HG03159 (cell line): ENCODE data around the gene MOV10.
A peak's percentile ranks its signal among the peaks of the same experiment; 100 is the strongest.
"Not testable (repeated sequence)": the region's sequence is repeated elsewhere in the genome, so short reads cannot be mapped to it uniquely, and the experiment has no call there.

Experiments used
- ATAC-seq: cut with Tn5 transposase; IDR thresholded peaks from one replicate; pipeline ENCODE4 v1.9.1; 2021; ENCODE audit warnings: mild to moderate bottlenecking, moderate library complexity; ENCODE audit not compliant: unreplicated experiment

Gene MOV10, protein sequence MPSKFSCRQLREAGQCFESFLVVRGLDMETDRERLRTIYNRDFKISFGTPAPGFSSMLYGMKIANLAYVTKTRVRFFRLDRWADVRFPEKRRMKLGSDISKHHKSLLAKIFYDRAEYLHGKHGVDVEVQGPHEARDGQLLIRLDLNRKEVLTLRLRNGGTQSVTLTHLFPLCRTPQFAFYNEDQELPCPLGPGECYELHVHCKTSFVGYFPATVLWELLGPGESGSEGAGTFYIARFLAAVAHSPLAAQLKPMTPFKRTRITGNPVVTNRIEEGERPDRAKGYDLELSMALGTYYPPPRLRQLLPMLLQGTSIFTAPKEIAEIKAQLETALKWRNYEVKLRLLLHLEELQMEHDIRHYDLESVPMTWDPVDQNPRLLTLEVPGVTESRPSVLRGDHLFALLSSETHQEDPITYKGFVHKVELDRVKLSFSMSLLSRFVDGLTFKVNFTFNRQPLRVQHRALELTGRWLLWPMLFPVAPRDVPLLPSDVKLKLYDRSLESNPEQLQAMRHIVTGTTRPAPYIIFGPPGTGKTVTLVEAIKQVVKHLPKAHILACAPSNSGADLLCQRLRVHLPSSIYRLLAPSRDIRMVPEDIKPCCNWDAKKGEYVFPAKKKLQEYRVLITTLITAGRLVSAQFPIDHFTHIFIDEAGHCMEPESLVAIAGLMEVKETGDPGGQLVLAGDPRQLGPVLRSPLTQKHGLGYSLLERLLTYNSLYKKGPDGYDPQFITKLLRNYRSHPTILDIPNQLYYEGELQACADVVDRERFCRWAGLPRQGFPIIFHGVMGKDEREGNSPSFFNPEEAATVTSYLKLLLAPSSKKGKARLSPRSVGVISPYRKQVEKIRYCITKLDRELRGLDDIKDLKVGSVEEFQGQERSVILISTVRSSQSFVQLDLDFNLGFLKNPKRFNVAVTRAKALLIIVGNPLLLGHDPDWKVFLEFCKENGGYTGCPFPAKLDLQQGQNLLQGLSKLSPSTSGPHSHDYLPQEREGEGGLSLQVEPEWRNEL

DNA sequence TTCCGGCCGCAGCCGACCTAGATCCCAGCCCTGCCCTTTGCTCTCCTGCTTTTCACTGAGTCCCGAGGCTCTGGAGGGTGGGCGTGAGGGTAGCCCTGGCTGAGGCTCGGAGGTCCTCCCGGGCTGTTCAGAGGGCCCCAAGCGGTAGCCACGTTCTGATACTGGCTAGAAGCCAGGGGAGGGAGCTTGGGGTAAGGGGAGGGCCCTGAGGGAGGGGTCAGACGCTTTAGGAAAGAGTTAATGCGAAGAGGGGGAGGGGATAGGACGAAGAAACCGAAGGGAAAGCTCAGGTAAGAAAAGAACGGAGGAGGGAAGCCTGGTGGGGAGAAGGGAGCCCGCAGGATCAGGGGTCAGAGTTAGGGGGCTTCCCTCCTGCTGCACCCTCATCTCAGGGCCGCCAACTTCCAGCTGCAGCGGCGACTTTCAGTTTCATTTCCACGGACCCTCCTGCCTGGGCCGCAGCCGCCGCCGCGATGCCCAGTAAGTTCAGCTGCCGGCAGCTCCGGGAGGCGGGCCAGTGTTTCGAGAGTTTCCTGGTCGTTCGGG is at the start of gene MOV10:
MOV10 (plus strand) TSS at position 220 of the 546 bp plus-strand sequence; CDS start at position 474, 254 bp downstream.
- peak; percentile 62 for ATAC-seq

DNA sequence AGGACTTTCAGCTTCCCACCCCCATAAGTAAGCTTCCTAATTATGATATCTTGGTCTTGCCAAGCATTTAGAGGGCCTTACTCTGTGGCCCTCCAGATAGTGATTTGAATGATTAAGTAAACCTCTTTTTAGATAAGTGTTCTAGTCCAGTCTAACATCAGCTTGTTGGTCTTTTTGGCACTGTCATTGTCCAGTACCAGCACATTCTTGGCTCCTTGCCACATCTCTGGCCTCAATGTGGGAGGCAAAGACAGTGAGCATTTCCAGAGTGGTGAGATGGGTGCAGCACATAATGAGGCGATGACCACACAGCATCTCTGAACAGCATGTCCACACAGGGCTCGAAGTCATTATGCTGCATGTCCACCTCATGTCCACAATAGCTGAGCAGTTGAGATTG is 48.8 kb upstream of the MOV10 start:
- no peak for ATAC-seq

DNA sequence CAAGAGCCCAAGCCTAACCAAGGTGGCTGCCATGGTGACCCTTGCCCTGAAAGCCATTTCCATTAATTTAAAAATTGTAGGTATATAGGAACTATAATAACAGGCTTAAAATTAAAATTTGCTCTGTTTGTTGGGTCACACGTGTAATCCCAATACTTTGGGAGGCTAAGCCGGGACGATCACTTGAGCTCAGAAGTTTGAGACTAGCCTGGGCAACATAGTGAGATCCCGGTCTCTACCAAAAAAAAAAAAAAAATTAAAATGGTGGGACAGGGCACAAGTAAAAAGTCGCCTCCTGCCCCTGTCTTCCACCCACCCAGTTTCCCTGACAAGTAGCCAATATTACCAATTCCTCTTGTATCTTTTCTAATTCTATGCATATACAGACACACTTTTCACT is 48.3 kb upstream of the MOV10 start:
- ATAC-seq: no peak

DNA sequence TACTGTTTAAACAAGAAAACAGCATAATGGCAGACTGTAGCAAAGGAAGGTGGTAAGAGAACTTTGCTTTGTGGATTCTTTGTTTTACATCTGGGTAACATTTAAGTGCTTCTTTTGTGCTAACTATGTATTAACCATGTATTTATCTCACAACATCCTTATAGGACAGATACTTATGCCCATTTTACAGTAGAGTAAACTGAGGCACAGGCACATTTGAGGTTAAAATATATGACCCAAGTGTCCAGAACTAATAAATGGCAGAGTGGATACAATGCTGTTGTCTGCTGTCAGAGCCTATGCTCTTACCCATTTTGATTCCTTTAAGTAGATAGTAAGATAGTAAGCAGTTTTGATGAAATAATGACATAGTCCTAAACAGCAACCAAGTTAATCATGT is 47.6 kb upstream of the MOV10 start:
- no peak for ATAC-seq

DNA sequence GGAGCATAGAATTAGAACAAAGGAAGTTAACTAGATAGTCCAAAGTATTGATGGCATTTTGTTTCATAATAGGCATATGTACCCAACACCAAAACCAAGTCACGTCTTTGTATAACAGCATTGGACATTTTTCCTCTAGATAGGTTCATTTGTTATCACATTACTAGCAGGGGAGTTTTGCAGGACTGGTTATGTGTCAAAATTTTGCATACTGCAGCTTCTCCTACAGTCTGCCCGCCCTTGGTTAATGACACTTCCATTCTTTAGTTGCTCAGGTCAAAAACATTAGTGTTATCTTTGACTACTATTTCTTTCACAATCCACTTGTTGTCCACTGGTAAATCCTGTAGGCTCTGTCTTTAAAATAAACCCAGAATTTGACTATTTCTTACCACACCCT is 45.9 kb upstream of the MOV10 start:
- no peak for ATAC-seq

DNA sequence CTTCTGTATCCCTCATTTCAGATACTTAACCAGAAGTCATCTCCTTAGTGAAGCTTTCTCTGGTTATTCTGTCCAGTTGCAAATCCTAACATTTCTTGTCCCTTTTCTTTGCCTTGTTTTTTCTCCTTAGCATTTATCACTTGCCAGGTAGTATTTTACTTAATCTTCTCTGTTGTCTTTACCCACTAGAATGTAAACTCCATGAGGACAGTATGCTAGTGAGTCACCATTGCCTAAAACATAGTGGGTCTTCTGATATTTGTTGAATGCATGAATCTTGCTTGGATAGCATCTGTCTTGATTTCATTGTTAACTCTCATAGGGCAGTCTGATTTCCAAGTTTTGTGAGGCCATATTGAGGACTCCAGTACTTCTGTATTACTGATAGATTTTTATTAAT is 45.2 kb upstream of the MOV10 start:
- ATAC-seq: no peak

DNA sequence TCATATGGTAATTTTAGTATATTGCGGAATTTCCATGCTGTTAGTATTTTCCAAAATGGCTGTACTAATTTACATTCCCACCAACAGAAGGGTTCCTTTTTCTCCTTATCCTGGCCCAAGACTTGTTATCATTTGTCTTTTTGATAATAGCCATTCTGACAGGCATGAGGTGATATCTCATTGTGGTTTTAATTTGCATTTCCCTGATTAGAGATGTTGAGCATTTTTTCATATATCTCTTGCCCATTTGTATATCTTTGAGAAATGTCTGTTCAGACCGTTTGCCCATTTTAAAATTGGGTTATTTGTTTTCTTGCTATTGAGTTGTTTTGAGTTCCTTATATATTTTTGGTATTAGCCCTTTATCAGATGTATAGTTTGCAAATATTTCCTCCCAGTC is 40.8 kb upstream of the MOV10 start:
- ATAC-seq: no peak

DNA sequence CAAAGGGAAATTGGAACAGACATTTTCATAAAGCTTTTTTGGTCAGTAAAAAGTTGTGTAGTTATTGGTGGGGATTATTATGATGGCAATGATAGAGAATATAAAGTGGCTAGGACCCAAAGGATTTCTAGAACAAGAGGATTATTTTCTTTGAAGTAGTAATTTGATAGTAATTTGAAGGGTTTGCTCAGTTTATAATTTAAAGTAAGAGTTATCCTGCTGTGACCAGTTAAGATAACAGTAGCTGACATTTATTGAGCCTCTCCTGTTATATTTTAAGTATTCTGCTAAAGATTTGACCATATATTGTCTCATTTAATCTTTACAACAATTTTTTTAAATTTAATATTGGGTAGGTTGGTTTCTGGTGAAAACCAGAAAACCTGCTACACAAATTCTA is 40.1 kb upstream of the MOV10 start:
- ATAC-seq: no peak

DNA sequence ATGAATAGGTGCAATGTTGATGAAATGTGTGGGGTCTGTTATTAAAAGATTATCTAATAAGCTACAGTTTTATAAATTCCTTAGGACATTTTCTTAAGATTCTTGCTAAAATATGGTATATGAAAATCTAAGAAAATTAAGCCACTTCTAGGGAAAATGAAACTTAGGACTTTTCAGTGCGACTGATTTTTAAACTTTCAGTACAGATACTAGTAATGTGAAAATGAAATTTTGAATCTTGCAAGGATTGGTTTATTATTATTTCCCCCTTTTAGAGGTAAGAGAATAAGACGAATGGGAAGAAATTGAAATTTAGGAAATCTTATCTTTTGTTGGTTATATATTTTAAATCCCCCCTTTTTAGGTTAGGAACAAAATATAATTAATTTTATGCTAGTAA is 38.4 kb upstream of the MOV10 start:
- ATAC-seq: no peak

DNA sequence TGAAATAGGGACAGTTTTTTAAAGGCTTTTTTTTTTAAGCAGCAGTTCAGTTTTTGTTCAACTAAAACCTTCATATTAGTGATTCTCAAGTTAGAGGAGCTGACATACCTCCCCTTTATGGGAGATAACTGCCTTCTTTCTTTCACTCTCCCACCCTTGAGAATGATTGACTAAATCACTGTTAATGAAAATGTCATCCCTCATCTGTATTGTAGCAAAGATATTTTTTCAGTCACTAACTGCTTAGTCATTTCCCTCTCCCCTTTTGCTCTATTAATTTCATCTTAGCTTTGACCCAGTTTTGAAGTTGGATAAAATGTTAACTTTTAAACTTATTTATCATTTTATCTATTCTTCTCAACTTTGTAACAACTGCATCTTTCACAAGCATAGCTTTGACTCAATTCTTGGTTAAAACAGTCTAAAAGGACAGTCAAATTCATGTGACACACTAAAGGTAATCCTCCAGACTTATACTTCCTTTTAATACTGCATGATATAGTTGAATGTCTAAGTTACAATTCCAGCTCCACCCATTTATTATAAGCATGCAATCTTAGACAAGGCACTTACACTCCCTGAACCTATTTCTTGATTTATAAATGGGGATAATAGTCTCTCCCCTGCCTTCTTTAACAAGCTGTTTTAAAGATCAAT is 37.7 kb upstream of the MOV10 start:
- ATAC-seq: no peak

DNA sequence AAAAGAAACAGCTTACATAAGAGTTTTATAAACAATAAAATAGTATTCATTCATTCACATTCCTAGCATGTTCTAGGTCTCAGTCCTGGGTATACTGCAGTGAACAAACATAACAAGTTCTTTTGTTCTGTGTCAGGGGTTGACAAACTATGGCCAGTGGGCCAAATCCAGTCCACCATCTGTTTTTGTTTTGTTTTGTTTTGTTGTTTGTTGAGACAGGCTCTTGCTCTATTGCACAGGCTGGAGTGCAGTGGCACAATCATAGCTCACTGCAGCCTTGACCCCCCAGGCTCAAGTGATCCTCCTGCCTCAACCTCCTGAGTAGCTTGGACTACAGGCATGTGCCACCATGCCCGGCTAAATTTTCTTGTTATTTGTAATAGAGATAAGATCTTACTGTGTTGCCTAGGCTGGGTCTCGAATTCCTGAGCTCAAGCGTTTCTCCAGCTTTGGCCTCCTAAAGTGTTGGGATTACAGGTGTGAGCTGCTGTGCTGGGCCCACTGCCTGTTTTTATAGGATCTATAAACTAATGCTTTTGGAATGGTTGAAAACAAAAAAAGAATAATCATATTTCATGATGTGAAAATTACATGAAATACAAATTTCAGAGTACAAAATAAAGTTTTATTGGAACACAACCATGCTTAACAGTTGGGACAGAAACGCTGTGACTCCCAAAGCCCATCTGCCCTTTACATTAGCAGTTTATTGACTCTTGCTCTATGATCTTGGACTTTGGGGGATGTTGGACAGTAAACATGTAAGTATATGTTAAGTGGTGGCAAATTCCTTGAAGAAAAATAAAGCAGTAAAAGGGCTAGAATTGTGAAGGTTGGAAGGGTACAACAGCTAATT is 37.0 kb upstream of the MOV10 start:
- ATAC-seq: no peak

DNA sequence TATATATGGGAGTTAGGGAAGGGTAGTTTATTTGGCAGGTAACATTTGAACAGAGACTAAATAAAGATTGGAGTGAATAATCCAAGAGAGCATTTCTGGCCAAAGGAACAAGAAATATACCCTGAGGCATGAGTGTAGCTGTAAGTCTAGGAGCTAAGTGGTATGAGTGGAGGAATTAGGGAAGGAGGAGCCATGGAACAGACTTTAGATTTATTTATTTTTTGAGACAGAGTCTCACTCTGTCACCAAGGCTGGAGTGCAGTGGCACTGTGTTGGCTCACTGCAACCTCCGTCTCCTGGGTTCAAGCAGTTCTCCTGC is 36.4 kb upstream of the MOV10 start:
- ATAC-seq: no peak

DNA sequence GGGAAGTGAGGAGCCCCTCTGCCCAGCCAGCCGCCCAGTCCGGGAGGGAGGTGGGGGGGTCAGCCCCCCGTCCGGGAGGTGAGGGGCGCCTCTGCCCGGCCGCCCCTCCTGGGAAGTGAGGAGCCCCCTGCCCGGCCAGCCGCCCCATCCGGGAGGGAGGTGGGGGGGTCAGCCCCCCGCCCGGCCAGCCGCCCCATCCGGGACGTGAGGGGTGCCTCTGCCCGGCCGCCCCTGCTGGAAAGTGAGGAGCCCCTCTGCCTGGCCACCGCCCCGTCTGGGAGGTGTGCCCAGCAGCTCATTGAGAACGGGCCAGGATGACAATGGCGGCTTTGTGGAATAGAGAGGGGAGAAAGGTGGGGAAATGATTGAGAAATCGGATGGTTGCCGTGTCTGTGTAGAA is 34.0 kb upstream of the MOV10 start:
- ATAC-seq: not testable (repeated sequence)

DNA sequence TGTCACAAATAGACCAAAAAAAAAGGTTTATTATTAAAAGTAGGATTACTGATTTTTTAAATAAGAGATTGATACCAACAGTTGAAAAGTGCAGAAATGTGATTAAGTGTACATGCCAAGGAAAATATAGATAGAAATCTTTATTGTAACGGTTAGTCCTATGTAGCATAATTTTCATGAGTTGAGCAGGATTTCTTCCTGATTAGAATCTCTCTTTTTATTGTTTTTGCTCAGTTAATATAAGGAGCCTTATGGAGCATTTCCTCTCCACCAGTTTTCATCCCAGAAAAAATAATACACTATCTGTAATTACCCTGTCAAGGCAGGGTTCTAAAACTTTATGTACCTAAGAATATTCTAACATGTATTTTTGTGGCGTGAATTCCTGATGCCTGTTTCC is 31.4 kb upstream of the MOV10 start:
- no peak for ATAC-seq

DNA sequence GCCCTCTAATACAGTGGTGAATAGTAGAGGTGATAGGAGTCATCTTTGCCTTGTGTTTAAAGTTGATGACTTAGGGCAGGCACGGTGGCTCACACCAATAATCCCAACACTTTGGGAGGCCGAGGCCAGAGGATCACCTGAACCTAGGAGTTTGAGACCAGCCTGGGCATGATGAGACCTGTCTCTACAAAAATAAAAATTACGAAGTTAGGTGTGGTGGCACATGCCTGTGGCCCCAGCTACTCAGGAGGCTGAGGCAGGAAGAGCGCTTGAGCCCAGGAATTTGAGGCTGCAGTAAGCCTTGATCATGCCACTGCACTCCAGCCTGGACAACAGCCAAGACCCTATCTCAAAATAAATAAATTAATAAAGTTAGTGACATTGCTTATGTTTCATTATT is 28.2 kb upstream of the MOV10 start:
- ATAC-seq: no peak

DNA sequence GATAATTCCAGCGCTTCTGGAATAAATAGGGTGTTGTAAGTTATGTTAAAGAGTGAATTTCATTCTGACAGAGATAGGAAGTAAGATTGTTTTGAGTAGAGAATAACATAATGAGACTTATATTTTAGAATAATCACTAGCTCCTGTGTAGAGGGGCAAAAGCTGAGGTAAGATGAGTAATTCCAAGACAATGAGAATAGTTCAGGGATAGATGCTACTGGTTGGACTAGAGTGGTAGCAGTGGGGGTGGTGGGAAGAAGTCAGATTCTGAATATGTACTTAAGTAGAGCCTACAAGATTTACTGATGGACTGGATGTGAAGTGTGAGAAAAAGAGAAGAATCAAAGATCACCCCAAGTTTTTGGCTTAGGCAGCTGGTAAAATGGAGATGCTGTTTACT is 23.3 kb upstream of the MOV10 start:
- ATAC-seq: no peak

DNA sequence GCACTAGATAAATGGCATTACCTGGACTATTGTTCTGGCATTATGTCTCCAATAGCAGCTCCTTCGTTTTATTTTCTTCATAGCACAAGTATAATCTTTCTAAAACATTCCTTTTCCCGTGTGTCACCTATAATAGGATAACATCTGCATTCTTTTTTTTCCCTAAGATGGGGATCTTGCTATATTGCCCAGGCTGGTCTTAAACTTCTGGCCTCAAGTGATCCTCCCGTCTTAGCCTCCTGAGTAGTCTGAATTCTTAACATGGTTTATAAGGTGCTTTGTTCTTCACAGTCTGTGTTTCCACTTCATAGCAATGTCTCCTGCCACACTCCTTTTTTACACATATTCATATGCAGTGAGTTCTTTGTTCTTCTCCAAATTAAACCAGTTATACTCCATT is 8.6 kb upstream of the MOV10 start:
- ATAC-seq: no peak

DNA sequence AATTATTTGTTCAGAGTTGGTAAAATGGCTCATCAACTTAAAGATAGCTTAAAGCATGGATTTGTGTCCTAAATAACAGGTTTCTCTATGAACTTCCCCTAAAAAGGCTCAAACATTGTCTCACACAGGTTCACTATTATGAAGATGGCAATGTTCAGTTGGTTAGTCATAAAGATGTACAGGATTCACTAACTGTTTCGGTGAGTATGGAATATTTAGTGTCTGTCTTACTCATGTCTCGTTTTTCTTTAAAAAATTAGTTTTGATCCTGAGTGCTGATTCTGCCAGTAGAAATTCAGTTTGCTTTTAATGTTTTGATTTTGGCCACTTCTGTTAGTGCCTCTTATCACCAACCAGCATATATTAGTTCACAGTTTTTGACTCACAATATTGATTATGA is 7.5 kb upstream of the MOV10 start:
- ATAC-seq: no peak

DNA sequence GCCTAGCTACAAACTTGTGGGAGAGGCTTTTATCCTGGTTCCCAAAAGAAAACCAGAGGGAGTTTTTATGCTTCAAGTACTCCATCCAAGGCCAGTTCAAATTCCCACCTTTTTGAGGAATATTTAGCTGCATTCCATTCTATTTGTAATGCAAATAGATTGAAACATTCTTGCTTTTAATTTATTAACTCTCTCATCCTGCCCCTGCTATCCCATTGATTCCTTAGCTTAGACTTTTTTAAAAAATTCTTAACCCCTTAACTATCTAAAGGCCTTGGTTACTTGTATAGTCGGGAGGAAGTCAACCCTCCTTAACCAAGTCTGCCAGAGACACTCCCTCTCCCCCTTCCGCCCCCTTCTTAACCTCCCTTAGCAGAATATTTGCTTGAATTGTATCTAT is 2.5 kb upstream of the MOV10 start:
- no peak for ATAC-seq

DNA sequence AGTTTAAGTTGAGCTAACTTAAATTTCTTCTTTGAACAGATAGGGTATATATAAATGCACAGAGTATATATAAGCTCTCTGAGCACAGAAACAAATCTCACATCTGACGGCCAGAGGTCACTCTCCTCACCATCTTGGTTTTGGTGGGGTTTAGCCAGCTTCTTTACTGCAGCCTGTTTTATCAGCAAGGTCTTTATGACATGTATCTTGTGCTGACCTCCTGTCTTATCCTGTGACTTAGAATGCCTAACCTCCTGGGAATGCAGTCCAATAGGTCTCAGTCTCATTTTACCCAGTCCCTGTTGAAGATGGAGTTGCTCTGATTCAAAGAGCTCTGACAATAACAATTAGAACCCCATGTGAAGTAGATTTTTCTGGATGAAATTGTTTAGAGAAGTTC is 1.6 kb upstream of the MOV10 start:
- ATAC-seq: no peak
